H9 (cell line): ENCODE data around the gene YOD1. TPM values are rescaled to one million over a fixed set of nuclear protein-coding genes. Genes with fewer than 3 reads are reported as not detected.
A peak's percentile ranks its signal among the peaks of the same experiment; 100 is the strongest.

Experiments
- DNase-seq: peaks from one replicate; pipeline ENCODE4 v3.0.0-alpha.2; 2017
- H2AFZ ChIP-seq: one replicate; pipeline ENCODE4 v1.6.1; 2013; ENCODE audit warnings: mild to moderate bottlenecking, low read length, control low read depth, moderate library complexity
- H2AK5ac ChIP-seq: 2 replicates; pipeline ENCODE4 v1.6.1; 2013; ENCODE audit warnings: low read length, control low read depth, mixed read lengths; ENCODE audit not compliant: insufficient read length
- H2BK120ac ChIP-seq: one replicate; pipeline ENCODE4 v1.6.1; 2013; ENCODE audit warnings: low read depth, mild to moderate bottlenecking, low read length, control low read depth, inconsistent platforms; ENCODE audit not compliant: poor library complexity, severe bottlenecking
- H2BK12ac ChIP-seq: 2 replicates; pipeline ENCODE4 v1.6.1; 2013; ENCODE audit warnings: low read length, control low read depth, mixed read lengths, low read depth; ENCODE audit not compliant: insufficient read length
- H2BK15ac ChIP-seq: 2 replicates; pipeline ENCODE4 v1.6.1; 2013; ENCODE audit warnings: low read depth, low read length, control low read depth
- H2BK20ac ChIP-seq: one replicate; pipeline ENCODE4 v1.6.1; 2013; ENCODE audit warnings: low read depth, mild to moderate bottlenecking, low read length, control low read depth, inconsistent platforms; ENCODE audit not compliant: poor library complexity, severe bottlenecking
- H2BK5ac ChIP-seq: 2 replicates; pipeline ENCODE4 v1.6.1; 2013; ENCODE audit warnings: low read length, control low read depth, mixed read lengths; ENCODE audit not compliant: insufficient read length
- H3K14ac ChIP-seq: 2 replicates; pipeline ENCODE4 v1.6.1; 2013; ENCODE audit warnings: low read length, control low read depth; ENCODE audit not compliant: insufficient read depth
- H3K18ac ChIP-seq: 2 replicates; pipeline ENCODE4 v1.6.1; 2013; ENCODE audit warnings: low read depth, mild to moderate bottlenecking, mixed read lengths, low read length, control low read depth; ENCODE audit not compliant: insufficient read length
- H3K23ac ChIP-seq: 2 replicates; pipeline ENCODE4 v1.6.1; 2013; ENCODE audit warnings: low read length, control low read depth, mixed read lengths, low read depth; ENCODE audit not compliant: insufficient read length
- H3K23me2 ChIP-seq: 2 replicates; pipeline ENCODE4 v1.6.1; 2013; ENCODE audit warnings: low read depth, mild to moderate bottlenecking, mixed read lengths, low read length, control low read depth; ENCODE audit not compliant: insufficient read length, poor library complexity, severe bottlenecking
- H3K27ac ChIP-seq: 2 replicates; pipeline ENCODE4 v1.5.1; 2013; ENCODE audit warnings: low read length, control low read depth, mixed read lengths, low read depth; ENCODE audit not compliant: insufficient read length
- H3K27me3 ChIP-seq: 2 replicates; pipeline ENCODE4 v1.6.1; 2013; ENCODE audit warnings: low read length, control low read depth, inconsistent platforms; ENCODE audit not compliant: insufficient read depth
- H3K4ac ChIP-seq: 2 replicates; pipeline ENCODE4 v1.6.1; 2013; ENCODE audit warnings: low read depth, mild to moderate bottlenecking, control low read depth, inconsistent platforms, low read length, moderate library complexity
- H3K4me1 ChIP-seq: 2 replicates; pipeline ENCODE4 v1.6.1; 2013; ENCODE audit warnings: low read length, control low read depth, inconsistent platforms; ENCODE audit not compliant: insufficient read depth
- H3K4me2 ChIP-seq: 2 replicates; pipeline ENCODE4 v1.6.1; 2013; ENCODE audit warnings: low read length, control low read depth, mixed read lengths; ENCODE audit not compliant: insufficient read length, insufficient read depth
- H3K56ac ChIP-seq: 2 replicates; pipeline ENCODE4 v1.6.1; 2013; ENCODE audit warnings: low read depth, mild to moderate bottlenecking, mixed read lengths, low read length, control low read depth; ENCODE audit not compliant: insufficient read length
- H3K79me1 ChIP-seq: 2 replicates; pipeline ENCODE4 v1.6.1; 2013; ENCODE audit warnings: low read depth, mild to moderate bottlenecking, moderate library complexity, low read length, control low read depth, inconsistent platforms; ENCODE audit not compliant: insufficient read depth, poor library complexity, severe bottlenecking
- H3K79me2 ChIP-seq: 2 replicates; pipeline ENCODE4 v1.6.1; 2013; ENCODE audit warnings: low read length, control low read depth, inconsistent platforms; ENCODE audit not compliant: insufficient read depth
- H3K9ac ChIP-seq: 2 replicates; pipeline ENCODE4 v1.6.1; 2013; ENCODE audit warnings: low read length, control low read depth, mixed read lengths; ENCODE audit not compliant: insufficient read length; ENCODE audit errors: extremely low read depth
- H3K9me3 ChIP-seq: one replicate; pipeline ENCODE4 v1.6.1; 2013; ENCODE audit warnings: low read depth, low read length, inconsistent platforms; ENCODE audit not compliant: control insufficient read depth
- H3T11ph ChIP-seq: one replicate; pipeline ENCODE4 v1.6.1; 2013; ENCODE audit warnings: mild to moderate bottlenecking, low read length, control low read depth, inconsistent platforms
- H4K20me1 ChIP-seq: one replicate; pipeline ENCODE4 v1.6.1; 2013; ENCODE audit not compliant: control insufficient read depth, insufficient read length, insufficient read depth
- H4K5ac ChIP-seq: 2 replicates; pipeline ENCODE4 v1.6.1; 2013; ENCODE audit warnings: low read depth, mild to moderate bottlenecking, mixed read lengths, low read length, control low read depth; ENCODE audit not compliant: insufficient read length
- H4K8ac ChIP-seq: replicated peaks from 2 replicates; pipeline ENCODE4 v1.6.1; 2013; ENCODE audit warnings: low read length, control low read depth, mixed read lengths, low read depth; ENCODE audit not compliant: insufficient read length
- H4K91ac ChIP-seq: 2 replicates; pipeline ENCODE4 v1.6.1; 2013; ENCODE audit warnings: low read depth, mild to moderate bottlenecking, moderate library complexity, mixed read lengths, low read length, control low read depth; ENCODE audit not compliant: insufficient read length
- H3K27ac Mint-ChIP-seq, 3 experiments: 2 replicates in 2 of 3; 3 replicates in 1 of 3; pipeline ENCODE4 v1.8.0; 2020 to 2021; ENCODE audit warnings: mixed read lengths in 3 of 3, mild to moderate bottlenecking in 1 of 3, moderate library complexity in 1 of 3
- H3K27me3 Mint-ChIP-seq: 2 replicates; pipeline ENCODE4 v1.8.0; 2021; ENCODE audit warnings: low read depth, mild to moderate bottlenecking, moderate library complexity, mixed read lengths
- H3K36me3 Mint-ChIP-seq, 3 experiments: 2 replicates in 2 of 3; 3 replicates in 1 of 3; pipeline ENCODE4 v1.8.0; 2020 to 2021; ENCODE audit warnings: low read depth in 3 of 3, mixed read lengths in 3 of 3; ENCODE audit not compliant: insufficient read depth in 1 of 3
- H3K4me1 Mint-ChIP-seq, 2 experiments: 2 replicates each; pipeline ENCODE4 v1.8.0; 2020; ENCODE audit warnings: mixed read lengths in 2 of 2
- H3K4me3 Mint-ChIP-seq, 2 experiments: 2 replicates in 1 of 2; 3 replicates in 1 of 2; pipeline ENCODE4 v1.8.0; 2020 to 2021; ENCODE audit warnings: mild to moderate bottlenecking in 2 of 2, mixed read lengths in 2 of 2, moderate library complexity in 1 of 2
- H3K9me3 Mint-ChIP-seq, 2 experiments: 2 replicates in 1 of 2; 3 replicates in 1 of 2; pipeline ENCODE4 v1.8.0; 2020; ENCODE audit warnings: mild to moderate bottlenecking in 2 of 2, mixed read lengths in 2 of 2, moderate library complexity in 1 of 2
- WGBS: extraction: QIAGEN DNeasy Blood & Tissue Kit; methylation state at CpG from one replicate; pipeline ENCODE4 v1.1.7; 2013; ENCODE audit warnings: missing lambda C conversion rate, low lambda C conversion rate, mixed read lengths; ENCODE audit not compliant: insufficient read length; ENCODE audit errors: extremely low coverage; 5-methylcytosine and 5-hydroxymethylcytosine counted together
- total RNA-seq: library from RNA; stranded (reverse); gene quantifications from 2 replicates; pipeline ENCODE4 v1.2.1, GENCODE V29; 2021
- TF ChIP-seq, protein P1 (sequence below): fragments of 200-600 bp; sonication (generic); conservative IDR thresholded peaks from 3 replicates; pipeline ENCODE4 v1.8.0; 2021; ENCODE audit warnings: antibody characterized with exemption, mild to moderate bottlenecking

Gene YOD1
- total RNA-seq, 1 experiment from 2014 or later: 8.6 TPM

DNA sequence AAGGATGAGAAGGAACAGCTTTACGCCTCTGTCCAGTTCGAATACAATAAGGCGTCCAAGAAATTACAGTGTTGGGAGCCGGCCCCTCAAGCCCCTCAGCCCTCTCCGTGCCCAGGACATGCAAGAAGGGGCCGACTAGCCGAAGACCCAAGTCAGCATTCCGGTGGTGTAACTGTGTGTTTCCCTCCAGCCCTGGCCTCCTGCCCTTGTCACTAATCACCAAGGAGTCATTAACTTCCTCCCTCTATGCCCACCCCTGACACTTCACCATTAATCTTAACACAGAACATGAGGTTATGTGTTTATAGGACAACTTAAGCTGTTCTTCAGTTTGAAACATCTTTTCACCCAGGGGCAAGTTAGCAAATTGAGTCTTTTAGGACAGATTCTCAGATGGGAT, 21.2 kb upstream of the YOD1 start:
- no peak overlapping the region for H2BK12ac ChIP-seq
- no peak overlapping the region for H4K5ac ChIP-seq
- no peak for DNase-seq
- no peak overlapping the region for H3K4ac ChIP-seq
- H3K27ac ChIP-seq: no peak overlapping the region
- H3T11ph ChIP-seq: no peak overlapping the region
- TF ChIP-seq, protein P1, sequence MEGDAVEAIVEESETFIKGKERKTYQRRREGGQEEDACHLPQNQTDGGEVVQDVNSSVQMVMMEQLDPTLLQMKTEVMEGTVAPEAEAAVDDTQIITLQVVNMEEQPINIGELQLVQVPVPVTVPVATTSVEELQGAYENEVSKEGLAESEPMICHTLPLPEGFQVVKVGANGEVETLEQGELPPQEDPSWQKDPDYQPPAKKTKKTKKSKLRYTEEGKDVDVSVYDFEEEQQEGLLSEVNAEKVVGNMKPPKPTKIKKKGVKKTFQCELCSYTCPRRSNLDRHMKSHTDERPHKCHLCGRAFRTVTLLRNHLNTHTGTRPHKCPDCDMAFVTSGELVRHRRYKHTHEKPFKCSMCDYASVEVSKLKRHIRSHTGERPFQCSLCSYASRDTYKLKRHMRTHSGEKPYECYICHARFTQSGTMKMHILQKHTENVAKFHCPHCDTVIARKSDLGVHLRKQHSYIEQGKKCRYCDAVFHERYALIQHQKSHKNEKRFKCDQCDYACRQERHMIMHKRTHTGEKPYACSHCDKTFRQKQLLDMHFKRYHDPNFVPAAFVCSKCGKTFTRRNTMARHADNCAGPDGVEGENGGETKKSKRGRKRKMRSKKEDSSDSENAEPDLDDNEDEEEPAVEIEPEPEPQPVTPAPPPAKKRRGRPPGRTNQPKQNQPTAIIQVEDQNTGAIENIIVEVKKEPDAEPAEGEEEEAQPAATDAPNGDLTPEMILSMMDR: no peak
- H3K56ac ChIP-seq: no peak overlapping the region
- H3K4me1 ChIP-seq: no peaks in the 10 kb centered on the region
- H3K9ac ChIP-seq: no peak overlapping the region
- no peaks in the 10 kb centered on the region for H3K27me3 ChIP-seq
- no peaks in the 10 kb centered on the region for H3K9me3 ChIP-seq
- no peaks in the 10 kb centered on the region for H3K27me3 Mint-ChIP-seq
- H3K4me1 Mint-ChIP-seq: no peaks in the 10 kb centered on the region
- no peak overlapping the region for H2BK5ac ChIP-seq
- WGBS: no CpG with 5 or more reads among the region's 8 CpGs
- peaks cover 4 to 26% (median 21%) of the 10 kb centered on the region in 3 experiments; a peak in 6 of 7 replicates for H3K36me3 Mint-ChIP-seq
- H2BK20ac ChIP-seq: no peak overlapping the region
- no peak overlapping the region for H2AFZ ChIP-seq
- H4K91ac ChIP-seq: no peak overlapping the region
- no peaks in the 10 kb centered on the region for H3K9me3 Mint-ChIP-seq
- H4K8ac ChIP-seq: no peak overlapping the region
- H4K20me1 ChIP-seq: no peaks in the 10 kb centered on the region
- H3K23me2 ChIP-seq: no peaks in the 10 kb centered on the region
- H3K18ac ChIP-seq: no peak overlapping the region
- H3K79me2 ChIP-seq: no peaks in the 10 kb centered on the region
- peak overlapping the region in 1 of 3 experiments; percentile 32; a peak in 1 of 7 replicates for H3K27ac Mint-ChIP-seq
- H3K14ac ChIP-seq: no peak overlapping the region
- H3K79me1 ChIP-seq: no peaks in the 10 kb centered on the region
- no peak overlapping the region for H3K4me3 Mint-ChIP-seq
- H3K4me2 ChIP-seq: no peak overlapping the region
- no peak overlapping the region for H2BK15ac ChIP-seq
- no peak overlapping the region for H2BK120ac ChIP-seq
- H2AK5ac ChIP-seq: no peak overlapping the region
- no peak overlapping the region for H3K23ac ChIP-seq
